SK-N-SH (cell line): ENCODE data around the gene IQCN. TPM values are rescaled to one million over a fixed set of nuclear protein-coding genes. Genes with fewer than 3 reads are reported as not detected.
"Not testable (repeated sequence)": the region's sequence is repeated elsewhere in the genome, so short reads cannot be mapped to it uniquely, and the experiment has no call there.

Experiments
- CTCF ChIA-PET: fragments of 300-600, 350-600 bp; formaldehyde crosslinking; extraction: SDS; loops from one replicate; lab custom pipeline; 2021; lab: Yijun Ruan, JAX
- POLR2A ChIA-PET: fragments of 350-600 bp; sonication (Branson Sonifier 250); formaldehyde crosslinking; extraction: SDS; loops from one replicate; lab custom pipeline; 2020; ENCODE audit warnings: antibody characterized with exemption, inconsistent platforms; lab: Yijun Ruan, JAX
- DNase-seq: peaks from one replicate; pipeline ENCODE4 v3.0.0; 2012
- H2AFZ ChIP-seq: fragments of 200-600 bp; sonication (generic); 2 replicates; pipeline ENCODE4 v1.8.1; 2016; ENCODE audit warnings: antibody characterized with exemption, mild to moderate bottlenecking, low read depth
- H3F3A ChIP-seq: fragments of 200-600 bp; sonication (generic); replicated peaks from 2 replicates; pipeline ENCODE3; 2016; ENCODE audit warnings: antibody characterized with exemption, mild to moderate bottlenecking; ENCODE audit not compliant: insufficient read depth
- H3K27ac ChIP-seq, 2 experiments: fragments of 200-500 bp in 1 of 2; fragments of 200-600 bp in 1 of 2; sonication (Bioruptor generic) in 1 of 2; sonication (generic), shearing (Covaris generic) in 1 of 2; 2 replicates each; pipeline versions ENCODE4 v1.5.1 to v1.6.1; 2014 to 2016; ENCODE audit warnings: low read depth in 2 of 2, inconsistent platforms in 1 of 2, low read length in 1 of 2, mild to moderate bottlenecking in 1 of 2, mixed read lengths in 1 of 2
- H3K27me3 ChIP-seq: fragments of 200-600 bp; sonication (generic), shearing (Covaris generic); 2 replicates; pipeline ENCODE4 v1.6.1; 2016; ENCODE audit warnings: mixed run types; ENCODE audit not compliant: insufficient read depth
- H3K36me3 ChIP-seq, 2 experiments: fragments of 200-500 bp in 1 of 2; fragments of 200-600 bp in 1 of 2; sonication (Bioruptor generic) in 1 of 2; sonication (generic) in 1 of 2; replicated peaks in 1 of 2; 2 replicates each; pipeline versions ENCODE3 to v1.5.1; 2014 to 2016; ENCODE audit warnings: low read length in 1 of 2, mild to moderate bottlenecking in 1 of 2; ENCODE audit not compliant: insufficient read depth in 2 of 2, control insufficient read depth in 1 of 2
- H3K4me1 ChIP-seq, 2 experiments: fragments of 200-500 bp in 1 of 2; fragments of 200-600 bp in 1 of 2; sonication (Bioruptor generic) in 1 of 2; sonication (generic), shearing (Covaris generic) in 1 of 2; 2 replicates each; pipeline versions ENCODE4 v1.5.1 to v1.6.1; 2014 to 2016; ENCODE audit warnings: low read depth in 1 of 2, low read length in 1 of 2, mixed run types in 1 of 2; ENCODE audit not compliant: insufficient read depth in 2 of 2, control insufficient read depth in 1 of 2
- H3K4me2 ChIP-seq: fragments of 200-600 bp; sonication (generic), shearing (Covaris generic); 2 replicates; pipeline ENCODE4 v1.6.1; 2017; ENCODE audit warnings: mixed run types
- H3K4me3 ChIP-seq, 2 experiments: fragments of 200-500 bp in 1 of 2; fragments of 200-600 bp in 1 of 2; sonication (Bioruptor generic) in 1 of 2; sonication (generic), shearing (Covaris generic) in 1 of 2; 2 replicates each; pipeline versions ENCODE4 v1.5.1 to v1.8.1; 2014 to 2016; ENCODE audit warnings: low read depth in 2 of 2, inconsistent platforms in 1 of 2, low read length in 1 of 2, mild to moderate bottlenecking in 1 of 2, mixed read lengths in 1 of 2, moderate library complexity in 1 of 2
- H3K79me2 ChIP-seq: fragments of 200-600 bp; sonication (generic); 2 replicates; pipeline ENCODE4 v1.8.1; 2017; ENCODE audit warnings: mild to moderate bottlenecking; ENCODE audit not compliant: insufficient read depth
- H3K9ac ChIP-seq: fragments of 200-600 bp; sonication (generic); 2 replicates; pipeline ENCODE4 v1.6.1; 2017; ENCODE audit warnings: mixed run types
- H3K9me2 ChIP-seq: fragments of 200-600 bp; sonication (generic); 2 replicates; pipeline ENCODE4 v1.6.1; 2017; ENCODE audit warnings: mixed run types
- H3K9me3 ChIP-seq: fragments of 200-600 bp; sonication (generic); 2 replicates; pipeline ENCODE4 v1.6.1; 2017; ENCODE audit warnings: mixed run types, mild to moderate bottlenecking, moderate library complexity
- H4K20me1 ChIP-seq: fragments of 200-600 bp; sonication (generic); 2 replicates; pipeline ENCODE4 v1.6.1; 2017; ENCODE audit warnings: mild to moderate bottlenecking, mixed run types; ENCODE audit not compliant: insufficient read depth
- CTCF ChIP-seq: fragments of 200-600 bp; sonication (generic); IDR thresholded peaks from 2 replicates; pipeline ENCODE4 v1.6.1; 2017; ENCODE audit warnings: antibody characterized with exemption, mild to moderate bottlenecking, moderate library complexity
- ELF1 ChIP-seq: IDR thresholded peaks from 2 replicates; pipeline ENCODE4 v1.4.0; 2012
- JUND ChIP-seq: IDR thresholded peaks from 2 replicates; pipeline ENCODE4 v1.4.0; 2012
- POLR2AphosphoS5 ChIP-seq: IDR thresholded peaks from 2 replicates; pipeline ENCODE4 v1.6.1; 2012; ENCODE audit warnings: low read depth, low read length
- RAD21 ChIP-seq: IDR thresholded peaks from 2 replicates; pipeline ENCODE4 v1.6.1; 2012; ENCODE audit warnings: mild to moderate bottlenecking, low read length
- RFX5 ChIP-seq: IDR thresholded peaks from 2 replicates; pipeline ENCODE4 v1.6.1; 2012; ENCODE audit warnings: mild to moderate bottlenecking, improper control_type of control experiment, low read length
- RXRA ChIP-seq: IDR thresholded peaks from 2 replicates; pipeline ENCODE4 v1.4.0; 2012; ENCODE audit warnings: low read depth, mild to moderate bottlenecking, borderline replicate concordance
- SMC3 ChIP-seq: IDR thresholded peaks from 2 replicates; pipeline ENCODE4 v1.6.1; 2012; ENCODE audit warnings: low read depth, low read length, improper control_type of control experiment
- TCF12 ChIP-seq: IDR thresholded peaks from 2 replicates; pipeline ENCODE4 v1.4.0; 2012
- ZBTB33 ChIP-seq: IDR thresholded peaks from 2 replicates; pipeline ENCODE4 v1.4.0; 2012; ENCODE audit warnings: low read depth, borderline replicate concordance
- WGBS: methylation state at CpG from one replicate; pipeline ENCODE4 v1.1.6; 2017; ENCODE audit warnings: low lambda C conversion rate; 5-methylcytosine and 5-hydroxymethylcytosine counted together
- polyA plus RNA-seq, 3 experiments: library from polyadenylated mRNA; depleted of rRNA; stranded (reverse); fragments of >200 nt; gene quantifications; 2 replicates each; pipeline ENCODE4 v1.2.3, GENCODE V29; 2012
- small RNA-seq, 7 experiments: library from RNA; depleted of rRNA; stranded (forward); fragments of <200 nt; gene quantifications; one replicate each; pipeline ENCODE3, GENCODE V24; 2012

Gene IQCN
- polyA plus RNA-seq, 1 of the 3 experiments (the other 2 are of a cell fraction) = 2.5 TPM

- CTCF ChIA-PET = interaction anchor here (0.7 to 20.7 kb wide), 6 partner anchors 13 to 201 kb away, joined by 3 to 505 read pairs (median 28); partner anchors contain the start of gene PDE4C
- not testable (repeated sequence) for H3K36me3 ChIP-seq, H2AFZ ChIP-seq, H3K9me3 ChIP-seq, H3K4me2 ChIP-seq, H3K27ac ChIP-seq, H3F3A ChIP-seq, H3K27me3 ChIP-seq, DNase-seq, H3K79me2 ChIP-seq, H3K9ac ChIP-seq, H4K20me1 ChIP-seq, H3K4me1 ChIP-seq, H3K4me3 ChIP-seq, H3K9me2 ChIP-seq
- POLR2A ChIA-PET = interaction anchor here (0.8 kb wide), 1 partner anchor 69 kb away, joined by 3 read pairs; no protein-coding TSS in a partner anchor
- WGBS = 68% methylated on average over 5 of the region's 5 CpGs
These were observed 64.3 kb downstream of the IQCN start for GRCh38 chr19:18209912-18210311.

GRCh38 chr19:18208098-18208951, 65.9 kb downstream of the IQCN start:
- no peaks in the 10 kb centered on the region for H3K36me3 ChIP-seq
- ChIA-PET CTCF (interaction anchor here (0.5 to 20.7 kb wide), 21 partner anchors 8 to 206 kb away, joined by 3 to 505 read pairs (median 4); partner anchors contain the start of genes MPV17L2 and PDE4C), POLR2A (interaction anchor here (0.7 to 1.2 kb wide), 2 partner anchors 44 to 805 kb away, joined by 3 to 7 read pairs; no protein-coding TSS in a partner anchor)
- TF ChIP-seq POLR2AphosphoS5 = no peak
- TF ChIP-seq RXRA = no peak; the same call in 1 of the 2 replicates
- peak; percentile 65 for TF ChIP-seq SMC3
- no peak for TF ChIP-seq RFX5
- peak; percentile 67 for TF ChIP-seq CTCF
- no peak for TF ChIP-seq JUND
- TF ChIP-seq RAD21 = peak; percentile 71
- no peak for TF ChIP-seq ELF1
- no peak for TF ChIP-seq ZBTB33
- TF ChIP-seq TCF12 = no peak
- 22% methylated on average over 20 of the region's 32 CpGs for WGBS
- H3K9me3 ChIP-seq = no peaks in the 10 kb centered on the region
- no peaks in the 10 kb centered on the region for H3K79me2 ChIP-seq
- no peak overlapping the region for H3K27ac ChIP-seq
- no peak overlapping the region for H3K4me2 ChIP-seq
- no peaks in the 10 kb centered on the region for H4K20me1 ChIP-seq
- peak overlapping the region in 1 of 2 experiments; percentile 26; a peak in 1 of 4 replicates for H3K4me3 ChIP-seq
- peaks cover 4 to 9% of the 10 kb centered on the region in 2 experiments; a peak in 2 of 4 replicates for H3K4me1 ChIP-seq
- peak; percentile 88 for DNase-seq
- H3K9ac ChIP-seq = no peak overlapping the region
- H3K9me2 ChIP-seq = no peaks in the 10 kb centered on the region
- H3F3A ChIP-seq = no peaks in the 10 kb centered on the region
- H2AFZ ChIP-seq = no peak overlapping the region
- H3K27me3 ChIP-seq = no peaks in the 10 kb centered on the region

Small RNA genes within 50 kb of the gene (small RNA-seq; reads per million reads assigned to genes)
- 0 to 0.20 (median 0) reads per million in 7 experiments for gene MIR3188
- 0 reads per million in 7 experiments for gene RPL39P38

Other genes with a start within 250 kb of the IQCN start
- gene IL12RB1, start 187.5 kb downstream of the IQCN start, polyA plus RNA-seq (2012; rRNA removed) = 0.02 TPM in 1 of 2 replicates, not detected in the other
- gene MAST3, start 176.7 kb downstream of the IQCN start, polyA plus RNA-seq (2012; rRNA removed) = 3.1 and 4.5 TPM in 2 replicates
- 27.5 and 36.6 TPM in 2 replicates for gene PIK3R2, start 121.3 kb downstream of the IQCN start, polyA plus RNA-seq (2012; rRNA removed)
- 10.7 and 11.6 TPM in 2 replicates for gene IFI30, start 100.6 kb downstream of the IQCN start, polyA plus RNA-seq (2012; rRNA removed)
- gene MPV17L2, start 81.2 kb downstream of the IQCN start, polyA plus RNA-seq (2012; rRNA removed) = 17.5 and 20.6 TPM in 2 replicates
- 9.1 and 9.7 TPM in 2 replicates for gene RAB3A, start 70.4 kb downstream of the IQCN start, polyA plus RNA-seq (2012; rRNA removed)
- 0.36 and 1.0 TPM in 2 replicates for gene PDE4C, start 48.0 kb downstream of the IQCN start, polyA plus RNA-seq (2012; rRNA removed)
- gene JUND, start 7.2 kb upstream of the IQCN start, polyA plus RNA-seq (2012; rRNA removed) = 92.5 and 115 TPM in 2 replicates
- 235 and 277 TPM in 2 replicates for gene LSM4, start 48.6 kb upstream of the IQCN start, polyA plus RNA-seq (2012; rRNA removed)
- gene PGPEP1, start 66.1 kb upstream of the IQCN start, polyA plus RNA-seq (2012; rRNA removed) = 13.8 and 13.9 TPM in 2 replicates
- gene GDF15, start 111.7 kb upstream of the IQCN start, polyA plus RNA-seq (2012; rRNA removed) = 74.1 and 129 TPM in 2 replicates
- not detected in 2 replicates for gene LRRC25, start 123.2 kb upstream of the IQCN start, polyA plus RNA-seq (2012; rRNA removed)
- 22.5 and 24.9 TPM in 2 replicates for gene SSBP4, start 144.9 kb upstream of the IQCN start, polyA plus RNA-seq (2012; rRNA removed)
- 48.0 and 49.4 TPM in 2 replicates for gene ISYNA1, start 163.7 kb upstream of the IQCN start, polyA plus RNA-seq (2012; rRNA removed)
- gene ELL, start 247.6 kb upstream of the IQCN start, polyA plus RNA-seq (2012; rRNA removed) = 3.6 and 7.4 TPM in 2 replicates